COR-L47 (cell line): ENCODE measurements around the gene ZBTB18.

Experiments used
- DNase-seq: peaks from one replicate; lab custom pipeline; 2025; lab: John Stamatoyannopoulos, UW

ZBTB18 gene

DNA sequence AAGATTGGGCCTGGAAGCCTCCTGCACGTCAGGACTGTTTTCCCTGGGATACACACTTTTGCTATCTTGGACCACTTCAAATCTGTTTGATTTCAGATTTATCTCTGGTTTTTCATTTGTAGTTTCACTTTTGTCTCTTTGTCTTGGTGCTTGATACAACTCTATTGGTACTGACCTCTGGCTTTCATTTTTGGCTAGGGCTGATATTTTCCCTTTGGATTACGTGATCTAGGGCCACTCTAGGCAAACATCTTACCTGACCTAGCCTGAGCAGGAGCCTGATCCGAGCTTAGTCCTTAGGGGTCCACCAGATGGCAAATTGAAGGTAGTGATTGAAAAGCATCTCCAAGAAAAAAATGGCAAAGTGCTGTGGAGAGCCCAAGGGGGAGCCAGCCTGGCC is 39.6 kb downstream of the ZBTB18 start:
- DNase-seq = no peak

DNA sequence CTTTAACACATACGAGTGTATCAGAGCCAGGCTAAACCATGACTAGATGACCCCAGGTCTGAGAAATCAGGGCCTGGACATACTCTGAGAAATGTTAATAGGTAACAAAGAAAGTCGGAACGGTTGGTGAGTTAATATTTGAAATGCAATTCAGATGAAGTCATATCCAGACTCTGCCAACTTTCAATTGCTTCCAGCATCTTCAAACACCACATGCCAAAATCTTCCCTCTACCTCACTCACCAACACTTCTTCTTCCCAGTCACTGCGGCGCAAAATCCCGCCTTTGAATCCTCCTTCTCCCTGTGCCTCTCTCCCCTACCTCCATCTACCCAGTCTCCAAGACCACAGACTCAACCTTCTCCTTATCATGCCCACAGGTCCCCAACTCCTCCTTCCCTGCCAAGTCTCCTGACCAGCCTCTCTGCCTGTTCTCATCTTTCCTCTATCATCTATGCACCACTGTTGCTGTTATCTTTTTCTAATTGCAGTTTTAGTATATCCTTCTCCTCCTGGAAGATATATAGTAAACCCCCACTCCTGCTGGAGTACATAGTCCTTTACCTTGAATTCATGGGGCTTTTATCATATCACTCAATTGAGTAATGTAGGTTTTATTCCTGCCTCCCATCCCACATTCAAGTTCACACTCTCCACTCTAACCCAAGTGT is 41.3 kb downstream of the ZBTB18 start:
- DNase-seq = no peak

DNA sequence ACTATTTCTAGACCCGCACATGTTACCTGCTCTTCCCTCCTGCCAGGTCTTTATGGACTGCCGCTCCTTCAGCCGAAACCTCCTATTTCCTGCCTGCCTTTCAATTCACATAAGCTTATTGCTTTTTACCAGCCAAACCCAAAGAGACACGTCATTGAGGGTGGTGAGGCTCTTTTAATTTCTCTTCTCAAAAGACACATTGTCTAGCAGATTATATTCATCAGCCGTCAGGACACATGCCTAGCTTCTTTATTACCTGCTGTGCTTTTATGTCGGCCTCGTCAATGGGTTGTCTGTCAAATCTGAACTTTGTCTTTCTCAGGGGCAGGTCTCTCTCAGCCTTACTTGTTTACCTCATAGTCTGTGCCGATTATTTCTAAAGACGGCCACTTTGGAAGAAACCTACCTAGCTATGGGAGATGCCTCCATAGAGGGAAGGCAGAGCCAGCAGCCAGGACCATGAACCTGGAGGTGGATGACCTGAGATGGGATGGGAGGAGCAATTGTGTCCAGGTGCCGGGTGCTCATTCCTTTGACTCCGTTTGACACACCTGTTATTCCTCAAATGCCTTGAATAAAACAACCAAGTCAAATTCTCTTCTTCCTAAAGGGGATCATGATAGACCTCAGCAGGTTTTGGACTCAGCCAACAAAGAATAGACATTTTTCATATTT is 42.0 kb downstream of the ZBTB18 start:
- DNase-seq = no peak

DNA sequence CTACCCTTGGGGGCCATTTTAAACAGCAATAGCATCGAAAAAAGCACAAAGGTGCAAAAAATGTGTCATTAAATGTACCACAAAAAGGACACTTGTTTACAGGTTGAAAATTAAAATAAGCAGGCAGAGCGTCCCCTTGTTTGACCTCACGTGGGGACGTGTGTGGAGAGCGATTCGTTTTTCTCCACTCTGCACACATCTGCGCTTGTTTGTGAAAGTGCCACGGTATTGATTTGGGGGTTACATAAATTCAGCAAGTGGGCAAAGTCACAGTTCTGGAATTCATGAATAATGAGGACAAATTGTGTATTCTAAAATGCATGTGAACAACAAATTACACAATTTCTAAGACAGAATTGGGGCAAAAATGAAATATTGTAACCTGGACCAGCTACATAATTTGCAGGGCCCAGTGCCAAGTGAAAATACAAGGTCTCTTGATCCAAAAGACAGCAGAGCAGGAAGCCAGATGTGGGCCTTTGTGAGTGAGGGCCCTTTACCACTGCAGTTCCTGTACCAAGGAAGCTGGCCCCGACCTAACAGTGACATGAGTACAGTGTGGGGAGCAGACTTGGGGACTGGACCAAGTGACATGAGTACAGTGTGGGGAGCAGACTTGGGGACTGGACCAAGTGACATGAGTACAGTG is 43.9 kb downstream of the ZBTB18 start:
- DNase-seq = no peak

DNA sequence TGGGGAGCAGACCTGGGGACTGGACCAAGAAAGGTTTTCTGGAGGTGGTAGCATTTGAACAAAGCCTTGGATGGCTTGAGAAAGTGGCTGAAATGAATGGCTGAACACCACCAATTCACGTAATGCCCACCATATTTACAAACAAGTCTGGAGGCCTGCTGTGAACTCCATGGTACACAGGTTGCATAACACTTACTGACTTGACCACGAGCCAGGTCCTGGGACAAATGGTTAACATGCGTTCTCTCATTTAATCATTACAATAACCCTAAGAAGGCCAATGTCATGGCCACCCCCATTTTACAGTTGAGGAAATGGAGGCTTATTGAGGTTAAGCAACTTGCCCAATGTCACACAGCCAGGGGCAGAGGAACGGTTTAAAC is 44.4 kb downstream of the ZBTB18 start:
- no peak for DNase-seq

DNA sequence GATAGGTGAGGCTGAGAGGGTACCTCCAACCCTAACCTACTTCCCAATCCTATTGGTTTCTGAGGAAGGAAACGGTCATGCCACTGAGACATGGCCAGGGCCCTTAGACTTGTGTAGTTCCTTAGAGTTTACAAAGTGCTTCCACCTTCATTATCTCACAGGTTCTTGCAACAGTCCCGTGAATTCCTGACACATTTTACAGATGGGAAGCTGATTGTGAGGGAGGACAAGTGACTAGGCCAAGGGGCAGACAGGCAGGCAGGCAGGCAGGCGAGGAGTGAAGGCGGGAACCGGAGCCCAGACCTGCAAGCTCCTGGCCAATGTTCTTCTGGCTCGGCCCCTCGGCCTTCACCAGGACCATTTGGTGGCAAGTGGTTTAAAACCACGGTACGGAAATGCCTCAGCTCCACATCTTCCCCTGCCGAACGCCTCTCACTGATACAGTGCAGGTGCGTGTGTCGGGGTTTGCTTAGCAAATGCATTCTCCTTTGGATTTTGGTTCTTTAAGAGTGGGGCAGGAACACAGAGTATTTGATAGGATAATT is 45.1 kb downstream of the ZBTB18 start:
- no peak for DNase-seq

DNA sequence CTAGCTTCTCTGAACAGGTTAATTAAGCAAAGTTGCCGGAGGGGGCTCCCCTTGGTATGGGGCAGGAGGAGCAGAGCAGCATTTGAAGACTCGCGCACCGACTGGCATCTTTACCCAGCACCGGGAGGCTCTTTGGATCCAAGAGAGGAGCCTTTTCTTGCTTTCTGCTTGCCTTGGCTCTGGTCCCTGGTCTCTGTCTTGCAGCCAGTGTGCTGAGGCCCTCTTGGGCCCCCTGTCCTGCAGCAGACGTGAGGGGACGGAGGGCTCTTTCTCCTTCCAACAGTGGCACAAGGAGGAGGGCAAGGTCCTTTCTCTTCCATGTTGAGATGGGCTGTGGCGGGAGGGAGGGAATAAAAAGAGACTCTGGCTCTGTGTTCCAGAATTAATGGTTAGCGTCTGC is 45.6 kb downstream of the ZBTB18 start:
- DNase-seq = no peak

DNA sequence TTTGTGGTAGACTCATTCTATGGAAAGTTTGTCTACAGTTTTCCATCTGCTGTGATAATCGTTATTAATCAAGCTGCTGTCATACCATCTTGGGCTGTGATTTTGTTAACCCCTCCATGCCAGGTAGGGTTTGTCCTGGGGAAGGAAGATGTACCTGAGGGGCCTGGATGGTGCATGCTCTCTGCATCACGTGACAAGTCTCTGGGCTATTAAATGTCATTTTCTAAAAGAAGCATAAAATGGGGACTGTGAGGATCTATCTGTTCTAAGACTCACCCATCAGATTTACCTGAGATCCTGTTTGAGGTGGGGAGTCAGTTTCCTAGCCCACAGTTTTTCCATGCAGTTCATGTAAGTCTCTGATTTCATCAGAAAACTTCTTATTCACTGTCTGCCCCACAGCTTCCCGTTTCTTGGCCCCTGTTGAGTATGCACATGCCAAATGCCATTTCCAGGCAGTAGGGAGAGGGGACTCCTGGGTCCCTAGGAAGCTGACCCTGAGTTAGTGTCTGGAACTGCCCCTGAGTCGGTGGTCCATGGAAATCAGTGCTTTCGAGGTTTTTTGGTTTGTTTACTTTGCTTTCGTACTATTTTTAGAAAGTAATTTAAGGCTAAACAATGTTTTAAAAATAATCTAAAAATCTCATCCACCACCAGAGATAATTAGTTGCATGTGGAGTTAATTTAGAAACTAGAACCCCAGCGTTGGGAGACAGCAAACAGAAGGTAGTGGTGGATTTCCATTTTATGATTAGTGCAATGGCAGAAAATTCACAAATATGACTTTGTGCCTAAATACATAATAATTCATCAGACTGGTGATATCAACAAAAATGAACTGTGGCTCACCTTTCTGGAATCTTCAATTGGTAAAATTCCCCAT is 46.7 kb downstream of the ZBTB18 start:
- DNase-seq = no peak

DNA sequence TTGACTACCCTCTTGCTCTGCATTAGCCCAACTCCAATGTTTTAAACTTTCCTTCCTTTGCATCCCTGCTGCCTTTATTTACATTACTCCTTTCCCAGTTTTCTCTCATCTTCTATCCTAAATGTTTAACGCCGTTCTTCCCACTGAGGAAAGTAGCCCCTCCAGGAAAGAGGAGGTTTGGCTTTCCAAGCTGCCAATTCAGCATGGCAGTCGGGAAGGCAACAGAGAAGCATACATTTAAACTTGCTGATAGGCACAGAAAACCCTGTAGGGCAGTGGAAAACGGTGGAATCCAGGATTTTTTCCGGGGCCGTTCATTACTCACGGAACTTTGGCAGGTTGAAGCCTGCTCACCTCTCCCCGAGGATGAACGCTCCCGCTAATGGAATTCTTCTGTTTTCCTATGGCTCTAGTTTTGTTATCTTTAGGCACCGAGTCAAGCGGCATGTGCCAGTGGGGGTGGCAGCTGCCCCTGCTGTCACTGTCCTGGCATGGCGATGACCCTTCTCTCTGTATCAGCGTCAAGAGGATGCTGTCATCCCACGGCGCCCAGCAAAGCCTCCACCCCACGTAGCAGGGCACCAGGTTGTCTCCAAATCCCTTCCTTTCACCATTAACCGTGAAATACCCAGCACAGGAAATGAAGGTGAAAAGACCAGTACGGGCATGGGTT is 48.3 kb downstream of the ZBTB18 start:
- DNase-seq = no peak

DNA sequence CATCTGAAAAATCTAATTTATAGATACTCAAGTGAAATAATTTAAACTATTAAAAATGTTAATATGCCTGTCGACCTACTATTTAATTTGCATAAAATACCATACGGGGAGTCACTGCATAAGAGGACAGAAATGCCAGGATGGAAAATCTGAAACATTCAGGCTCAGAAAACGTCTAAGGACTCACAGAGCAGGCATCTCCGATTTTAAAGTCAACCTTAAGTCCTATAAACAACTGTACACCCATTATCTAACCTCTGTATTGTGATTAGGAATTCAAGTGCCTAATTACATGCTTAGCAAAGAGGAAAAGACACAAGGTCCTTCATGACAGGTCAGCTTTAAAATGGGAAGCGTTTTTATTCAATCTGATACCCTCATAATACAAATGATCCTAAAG is 49.2 kb downstream of the ZBTB18 start:
- no peak for DNase-seq

DNA sequence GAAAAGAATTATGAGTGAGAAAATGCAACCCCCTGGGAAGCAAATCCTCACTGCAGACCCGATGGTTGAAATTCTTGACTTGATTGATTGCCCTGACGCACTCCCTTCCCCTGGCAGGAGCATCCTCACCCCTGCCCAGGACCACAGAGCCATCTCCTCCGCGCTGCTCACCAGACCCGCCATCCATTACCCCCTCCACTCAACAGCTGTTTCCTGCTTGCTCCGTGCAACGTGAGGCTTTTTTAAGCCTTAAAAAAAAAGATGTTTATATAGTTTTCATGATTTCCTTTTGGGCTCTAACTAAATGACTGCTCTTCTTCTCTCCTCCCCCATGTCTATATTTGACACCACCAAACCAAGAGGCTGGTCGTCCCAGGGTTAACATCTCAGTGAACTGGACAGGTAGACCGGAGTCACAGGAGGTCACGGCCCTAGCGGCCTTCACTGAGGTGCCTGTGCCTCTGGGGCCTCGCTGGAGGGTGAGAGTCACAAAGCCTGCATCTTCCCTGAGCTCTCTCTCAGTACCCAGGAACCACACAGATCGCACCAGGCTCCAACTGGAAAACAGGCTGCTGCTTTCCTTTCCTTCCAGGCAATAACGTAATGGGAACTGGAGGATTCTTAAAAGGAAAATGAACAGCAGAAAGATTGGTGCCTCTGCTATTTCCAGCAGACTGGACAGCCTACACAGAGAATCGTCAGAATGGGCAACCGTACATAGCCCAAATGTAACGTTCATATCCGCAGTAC is 49.8 kb downstream of the ZBTB18 start:
- DNase-seq = no peak

DNA sequence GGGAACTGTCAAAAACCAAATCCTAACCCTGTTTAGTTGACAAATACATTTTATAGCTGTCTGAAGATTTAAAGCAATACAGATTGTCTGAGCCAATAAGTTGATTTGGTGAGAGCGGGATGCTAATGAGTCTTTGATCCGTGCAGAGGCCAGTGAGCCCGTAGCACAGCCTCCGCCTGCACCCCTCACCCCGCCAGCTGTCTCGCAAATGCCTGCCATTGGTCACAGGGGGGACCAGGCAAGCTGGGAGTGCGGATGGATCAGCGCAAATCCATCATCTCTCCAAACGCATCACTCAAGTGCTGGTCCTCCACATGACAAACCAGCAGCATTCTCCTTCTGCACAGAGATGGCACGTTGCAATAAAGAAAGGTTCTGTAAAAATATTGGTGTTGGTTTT is 51.0 kb downstream of the ZBTB18 start:
- DNase-seq = no peak

DNA sequence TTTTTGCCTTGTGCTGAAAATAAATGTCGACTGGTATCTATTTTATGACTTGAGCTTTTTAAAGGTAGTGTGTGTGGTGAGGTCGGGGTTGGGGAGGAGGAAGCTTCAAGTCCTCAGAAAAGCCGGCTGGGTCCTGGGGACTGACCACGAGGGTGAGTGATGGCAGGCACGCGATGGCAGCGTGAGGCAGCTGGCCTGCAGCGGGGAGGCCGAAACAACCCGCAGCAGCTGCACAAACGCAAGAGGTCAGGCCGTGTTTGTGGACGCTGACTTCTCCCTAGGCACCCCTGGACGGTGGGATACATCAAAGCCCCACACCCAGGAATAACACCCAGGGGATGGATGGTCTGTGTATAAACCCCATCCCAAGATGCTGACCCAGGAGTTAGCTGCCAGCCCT is 51.4 kb downstream of the ZBTB18 start:
- DNase-seq = no peak

DNA sequence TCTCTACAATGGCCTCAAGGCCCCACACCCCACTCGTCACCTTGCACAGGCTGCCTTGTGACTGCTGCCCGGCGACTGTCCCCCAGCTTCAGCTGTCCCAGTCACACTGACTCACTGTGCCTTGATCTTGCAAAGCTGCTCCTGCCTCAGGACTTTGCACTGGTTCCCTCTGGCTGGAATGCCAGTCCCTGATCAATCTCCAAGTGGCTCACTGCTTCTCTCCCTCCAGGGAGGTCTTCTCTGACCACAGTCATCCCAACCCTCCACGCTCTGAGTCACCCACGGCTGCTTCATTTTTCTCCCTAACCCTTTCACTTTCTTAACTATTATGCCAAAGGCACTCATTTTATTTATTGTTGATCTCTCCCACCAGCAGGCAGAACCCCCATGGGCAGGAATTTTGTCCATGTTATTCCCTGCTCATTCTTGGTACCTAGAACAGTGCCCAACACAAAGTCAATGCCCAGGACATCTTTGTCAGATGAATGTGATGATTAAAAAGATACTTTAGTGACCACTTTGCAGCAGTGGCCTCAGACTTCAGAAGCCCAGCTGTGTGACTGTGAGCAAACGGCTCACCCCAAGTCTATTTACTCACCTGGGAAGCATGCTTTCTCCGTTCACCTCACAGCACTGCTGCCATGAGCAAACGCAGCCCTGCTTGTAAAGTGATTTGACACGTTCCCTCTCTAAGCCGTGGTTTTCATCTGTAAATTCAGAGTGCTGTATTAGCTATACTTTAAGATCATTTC is 53.4 kb downstream of the ZBTB18 start:
- DNase-seq = no peak

DNA sequence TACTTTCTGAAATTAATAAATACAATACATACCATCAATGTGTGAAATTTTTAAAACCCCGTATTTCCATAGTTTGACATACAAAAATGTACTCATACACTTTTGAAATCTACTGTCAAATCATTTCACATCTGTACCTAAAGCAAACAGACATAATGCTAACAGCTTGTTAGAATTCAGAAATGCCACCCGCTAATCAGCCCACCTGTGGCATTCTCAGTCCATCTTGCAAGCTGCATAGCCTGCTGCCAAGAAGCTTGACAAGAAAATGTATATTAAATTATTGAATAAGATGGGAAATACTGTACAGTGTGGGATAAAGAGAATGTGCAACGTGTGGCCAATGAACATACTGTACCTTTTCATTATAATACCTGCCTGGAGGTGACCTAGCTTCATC is 55.1 kb downstream of the ZBTB18 start:
- no peak for DNase-seq
